GM18498 (cell line): ENCODE measurements around the gene OR52N1.

Experiments
- ATAC-seq: cut with Tn5 transposase; IDR thresholded peaks from one replicate; pipeline ENCODE4 v1.9.1; 2021; ENCODE audit warnings: mild to moderate bottlenecking, moderate library complexity; ENCODE audit not compliant: unreplicated experiment

The OR52N1 gene

GRCh38 chr11:5791165-5791564 lies at the start of gene OR52N1:
OR52N1 (minus strand) TSS chr11:5791265; CDS start chr11:5788816, 2,449 bp downstream.
- ATAC-seq = no peak

GRCh38 chr11:5837695-5838094 lies 46.6 kb upstream of the OR52N1 start:
- no peak for ATAC-seq

DNA sequence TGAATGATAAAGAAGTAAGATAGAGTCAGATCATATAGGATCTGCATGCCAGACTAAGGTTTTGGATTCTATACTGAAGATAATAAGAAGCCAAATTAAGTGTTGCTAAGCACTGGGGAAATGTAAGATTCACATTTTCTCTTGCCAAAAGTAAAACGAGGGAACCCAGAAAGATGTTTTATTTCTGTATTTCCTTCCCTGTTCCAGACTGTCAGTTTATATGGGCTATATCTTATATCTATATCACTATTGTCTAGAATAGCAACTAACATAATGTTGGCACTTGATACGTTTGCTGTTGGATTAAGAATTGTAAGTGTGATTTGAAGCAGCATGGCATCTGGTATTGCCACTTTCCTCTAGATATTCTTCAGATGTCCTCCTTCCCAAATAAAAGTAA lies 42.4 kb upstream of the OR52N1 start:
- ATAC-seq = no peak

- ATAC-seq = no peak
Observed at GRCh38 chr11:5831196-5831829, 40.2 kb upstream of the OR52N1 start.

GRCh38 chr11:5818245-5818886 lies 27.3 kb upstream of the OR52N1 start:
- ATAC-seq = peak; percentile 67

DNA sequence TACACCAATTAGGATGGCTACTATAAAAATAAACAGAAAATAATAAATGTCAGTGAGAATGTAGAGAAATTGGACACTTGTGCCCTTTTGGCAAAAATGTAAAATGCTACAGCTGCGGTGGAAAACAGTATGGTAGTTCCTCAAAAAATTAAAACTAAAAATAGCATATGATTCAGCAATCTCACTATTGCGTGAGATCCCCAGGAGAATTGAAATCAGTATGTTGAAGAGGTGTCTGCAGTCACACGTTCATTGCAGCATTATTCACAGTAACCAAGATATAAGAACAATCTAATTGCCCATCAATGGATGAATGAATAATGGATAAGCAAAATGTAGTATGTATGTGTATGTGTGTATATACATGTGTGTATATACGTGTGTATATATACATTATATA lies 24.5 kb upstream of the OR52N1 start:
- no peak for ATAC-seq

- no peak for ATAC-seq
Observed at GRCh38 chr11:5809905-5810795, 19.1 kb upstream of the OR52N1 start.

DNA sequence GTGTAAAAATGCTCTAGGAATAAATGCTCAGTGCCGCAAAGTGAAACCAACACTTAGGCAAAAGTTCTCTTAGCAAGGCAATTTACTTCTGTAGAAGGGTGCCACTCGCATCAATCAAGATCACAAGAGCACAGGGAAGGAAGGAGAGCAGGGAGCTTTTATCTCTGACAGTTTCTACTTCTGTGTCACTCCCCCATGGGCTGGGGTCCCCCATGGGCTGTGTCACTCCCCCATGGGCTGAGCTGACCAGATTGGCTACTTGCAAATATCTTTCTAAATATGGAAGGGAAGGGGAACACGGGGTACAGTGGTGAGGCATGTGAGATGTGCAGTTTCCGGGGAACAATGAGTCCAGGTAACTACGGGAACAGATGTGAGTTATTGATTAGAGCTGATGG lies 18.1 kb upstream of the OR52N1 start:
- ATAC-seq = peak; percentile 25

GRCh38 chr11:5808500-5809121 lies 17.5 kb upstream of the OR52N1 start, which contains the start of gene OR52N2:
OR52N2 (plus strand) TSS chr11:5808924; CDS start chr11:5820336, 11,412 bp downstream.
- ATAC-seq = peak; percentile 94

- ATAC-seq = no peak
Observed at GRCh38 chr11:5807580-5807979, 16.5 kb upstream of the OR52N1 start.

- ATAC-seq = no peak
Observed at GRCh38 chr11:5803982-5804381, 12.9 kb upstream of the OR52N1 start.

GRCh38 chr11:5796541-5796940 lies 5.5 kb upstream of the OR52N1 start:
- no peak for ATAC-seq

DNA sequence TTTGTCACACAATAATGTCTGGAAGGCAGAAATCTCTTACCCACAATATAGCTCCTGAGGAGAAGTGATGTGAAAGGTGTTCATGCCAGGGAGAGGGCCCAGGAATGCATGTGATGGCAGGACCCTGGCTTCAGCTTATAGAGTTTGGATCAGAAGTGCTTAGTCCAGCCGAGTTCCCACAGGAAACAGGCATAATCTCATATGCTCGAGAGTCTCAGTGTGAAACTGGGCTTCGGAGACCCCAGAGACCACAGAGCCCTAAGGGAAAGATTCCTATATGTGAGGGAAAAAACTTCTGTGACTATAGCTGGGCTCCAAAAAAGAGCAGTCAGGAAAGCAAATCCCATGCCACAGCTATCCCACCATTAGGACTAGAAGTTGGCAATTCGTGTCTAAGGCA lies 7.8 kb downstream of the OR52N1 start, which contains the start of gene OR52N5:
TSS of gene OR52N5 (minus strand) at position 101 of the 400 bp plus-strand sequence. CDS start 4,721 bp downstream, outside the sequence.
- ATAC-seq = no peak

- no peak for ATAC-seq
Observed at GRCh38 chr11:5767056-5767455, 24.0 kb downstream of the OR52N1 start.

DNA sequence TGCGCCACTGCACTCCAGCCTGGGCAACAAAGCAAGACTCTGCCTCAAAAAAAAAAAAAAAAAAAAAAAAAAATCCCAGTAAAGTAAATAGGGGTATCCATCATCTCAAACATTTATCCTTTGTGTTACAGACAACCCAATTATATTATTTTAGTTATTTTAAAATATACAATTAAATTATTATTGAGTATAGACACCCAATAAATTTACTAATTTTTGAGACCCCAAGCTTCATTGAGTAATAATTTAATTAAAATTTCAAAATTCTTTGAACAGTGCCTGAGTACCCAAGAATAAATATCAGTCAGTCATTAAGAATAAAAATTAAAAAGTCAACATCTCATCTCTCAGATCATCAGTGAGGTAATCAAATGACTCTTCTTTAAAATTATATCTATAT lies 37.1 kb downstream of the OR52N1 start, which contains the start of gene OR52N4:
TSS of gene OR52N4 (plus strand) at position 301 of the 400 bp plus-strand sequence. CDS start 498 bp downstream, outside the sequence.
- no peak for ATAC-seq

DNA sequence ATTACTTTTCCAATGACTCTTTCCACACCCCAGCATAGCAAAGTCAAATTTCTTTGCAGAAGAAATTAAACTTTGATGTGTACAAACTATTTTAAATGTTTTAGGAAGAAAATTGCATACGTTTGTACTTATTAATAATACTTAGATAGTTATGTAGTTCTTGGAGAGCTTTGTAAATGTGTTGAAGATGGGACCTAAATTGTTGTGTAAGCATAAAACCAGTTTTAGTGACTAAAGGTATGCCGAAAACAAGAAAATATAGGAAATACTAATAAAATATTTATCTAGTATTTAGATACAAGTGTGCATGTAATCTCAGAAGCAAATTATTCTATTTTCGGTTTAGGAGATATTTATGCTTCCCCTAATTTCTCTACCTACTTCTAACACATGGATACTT lies 41.2 kb downstream of the OR52N1 start:
- no peak for ATAC-seq

- ATAC-seq = no peak
Observed at GRCh38 chr11:5746614-5747013, 44.5 kb downstream of the OR52N1 start.

- no peak for ATAC-seq
Observed at GRCh38 chr11:5738431-5738830, 52.6 kb downstream of the OR52N1 start.

- no peak for ATAC-seq
Observed at GRCh38 chr11:5737670-5738392, 53.2 kb downstream of the OR52N1 start.

- ATAC-seq = no peak
Observed at GRCh38 chr11:5737091-5737490, 54.0 kb downstream of the OR52N1 start.
